IPS-18c (cell line): ENCODE data around the gene OR1N1.
"Not testable (repeated sequence)": the region's sequence is repeated elsewhere in the genome, so short reads cannot be mapped to it uniquely, and the experiment has no call there.

Experiments
- H3K4me3 ChIP-seq: 2 replicates; pipeline ENCODE4 v1.7.0; 2013; ENCODE audit warnings: low read depth, mild to moderate bottlenecking, low read length, moderate library complexity; ENCODE audit not compliant: insufficient read depth
- H3K9me3 ChIP-seq: one replicate; pipeline ENCODE4 v1.6.1; 2013; ENCODE audit warnings: mild to moderate bottlenecking, low read length, moderate library complexity; ENCODE audit not compliant: control insufficient read depth, insufficient read depth

OR1N1 gene

DNA sequence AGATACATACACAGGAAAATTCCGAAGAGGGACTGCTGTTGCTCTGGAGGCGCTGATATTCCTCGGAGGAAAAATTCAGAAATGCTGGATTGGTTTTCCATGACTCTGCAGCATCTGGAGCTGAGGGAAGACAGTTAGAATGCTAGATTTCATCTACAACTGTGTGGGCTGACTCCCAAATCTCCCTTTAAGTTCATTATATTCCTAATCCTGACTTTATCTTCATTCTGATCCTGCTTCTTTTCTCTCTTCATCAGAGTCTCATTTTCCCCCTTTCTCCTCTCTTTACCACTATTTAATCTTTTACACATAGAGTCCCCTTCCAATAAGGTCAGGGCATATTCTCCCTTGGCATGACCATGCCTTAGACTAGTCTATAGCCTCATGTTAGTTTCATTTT lies at the start of gene OR1N1:
OR1N1 (minus strand) TSS at position 101 of the 400 bp plus-strand sequence; CDS start at position 101, 0 bp downstream.
- H3K4me3 ChIP-seq, result peak within 1 kb of the TSS; percentile 20; the same call in 1 of the 2 replicates
- H3K9me3 ChIP-seq, result peaks cover 2% of the 10 kb centered on the region

GRCh38 chr9:122572456-122572855 lies 45.4 kb upstream of the OR1N1 start:
- Histone ChIP-seq H3K4me3 (no peak overlapping the region), H3K9me3 (no peaks in the 10 kb centered on the region)

DNA sequence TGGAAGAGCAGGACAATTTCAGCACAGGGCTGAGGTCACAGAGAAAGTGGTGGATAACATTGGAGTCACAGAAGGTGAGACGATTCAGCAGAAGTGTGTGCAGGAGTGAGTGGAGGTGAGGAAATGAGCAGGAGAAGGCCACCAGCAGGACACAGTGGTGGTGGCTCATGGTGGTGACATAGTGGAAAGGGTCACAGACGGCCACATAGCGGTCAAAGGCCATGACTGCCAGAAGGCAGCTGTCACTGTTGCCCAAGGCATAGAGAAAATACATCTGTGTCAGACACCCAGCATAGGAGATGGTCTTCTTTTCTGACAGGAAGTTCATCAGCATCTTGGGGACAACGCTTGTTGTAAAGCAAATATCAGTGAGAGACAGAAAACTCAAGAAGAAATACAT lies 40.8 kb upstream of the OR1N1 start:
- H3K4me3 ChIP-seq, result no peak overlapping the region
- H3K9me3 ChIP-seq, result no peaks in the 10 kb centered on the region

GRCh38 chr9:122562134-122562760 lies 35.2 kb upstream of the OR1N1 start:
- H3K9me3 ChIP-seq, result no peaks in the 10 kb centered on the region
- H3K4me3 ChIP-seq, result no peak overlapping the region

DNA sequence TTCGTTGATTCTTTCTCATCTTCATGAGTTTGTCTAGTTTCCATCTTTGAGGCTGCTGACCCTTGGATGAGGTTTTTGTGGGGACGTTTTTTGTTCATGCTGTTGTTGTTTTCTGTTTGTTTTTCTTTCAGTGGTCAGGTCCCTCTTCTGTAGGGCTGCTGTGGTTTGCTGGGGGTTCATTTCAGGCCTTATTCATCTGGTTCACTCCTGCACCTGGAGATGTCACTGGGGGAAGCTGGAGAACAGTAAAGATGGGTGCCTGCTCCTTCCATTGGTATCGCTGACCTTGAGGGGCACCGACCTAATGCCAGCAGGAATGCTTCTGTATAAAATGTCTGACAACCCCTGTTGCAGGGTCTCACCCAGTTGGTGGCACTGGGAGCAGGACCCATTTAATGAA lies 34.4 kb upstream of the OR1N1 start:
- Histone ChIP-seq H3K4me3 (no peak overlapping the region), H3K9me3 (no peaks in the 10 kb centered on the region)

DNA sequence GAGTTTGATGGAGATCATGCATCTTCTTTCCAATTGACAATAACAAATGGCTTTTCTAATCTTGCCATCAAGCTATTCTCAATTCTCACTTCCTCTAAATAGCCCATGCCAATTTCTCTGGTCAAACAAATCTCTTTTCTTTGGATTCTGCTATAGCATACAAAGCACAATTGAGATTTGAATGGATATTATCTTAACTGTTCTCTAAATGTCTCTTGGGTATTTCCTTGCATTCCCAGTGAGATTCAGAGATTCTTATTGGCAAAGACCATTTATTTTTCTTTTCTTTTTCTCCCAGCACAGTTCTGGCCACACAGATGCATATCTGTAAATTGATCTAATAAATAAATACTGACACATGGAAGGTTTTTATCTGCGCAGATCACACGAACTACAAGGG lies 25.7 kb upstream of the OR1N1 start, which contains the start of gene OR1N2:
OR1N2 (plus strand) TSS at position 301 of the 400 bp plus-strand sequence. CDS start 100 bp downstream, outside the sequence.
- Histone ChIP-seq H3K4me3 (no peak within 1 kb of the TSS), H3K9me3 (peaks cover 2% of the 10 kb centered on the region)

GRCh38 chr9:122551371-122551770 lies 24.3 kb upstream of the OR1N1 start:
- H3K4me3 ChIP-seq, result no peak overlapping the region
- H3K9me3 ChIP-seq, result peaks cover 2% of the 10 kb centered on the region

DNA sequence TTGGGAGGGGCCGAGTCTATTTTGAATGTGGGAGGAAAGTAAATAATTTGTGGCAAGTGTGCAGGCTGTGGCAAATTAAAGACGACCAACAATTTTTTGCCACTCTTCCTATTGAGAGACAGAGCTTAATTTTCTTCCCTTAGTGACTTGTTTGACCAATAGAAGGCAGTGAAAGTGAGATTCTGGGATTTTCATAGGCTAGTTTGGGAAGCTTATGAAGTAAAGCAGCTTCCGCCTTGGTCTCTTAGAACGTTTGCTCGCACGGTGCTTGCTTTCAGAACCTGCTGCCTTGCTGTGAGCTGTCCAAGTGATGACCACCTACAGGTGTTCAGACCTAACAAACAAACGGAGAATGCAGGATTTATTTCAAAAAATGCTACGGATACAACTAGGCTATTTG lies 19.1 kb upstream of the OR1N1 start:
- Histone ChIP-seq H3K9me3 (peaks cover 2% of the 10 kb centered on the region), H3K4me3 (no peak overlapping the region)

DNA sequence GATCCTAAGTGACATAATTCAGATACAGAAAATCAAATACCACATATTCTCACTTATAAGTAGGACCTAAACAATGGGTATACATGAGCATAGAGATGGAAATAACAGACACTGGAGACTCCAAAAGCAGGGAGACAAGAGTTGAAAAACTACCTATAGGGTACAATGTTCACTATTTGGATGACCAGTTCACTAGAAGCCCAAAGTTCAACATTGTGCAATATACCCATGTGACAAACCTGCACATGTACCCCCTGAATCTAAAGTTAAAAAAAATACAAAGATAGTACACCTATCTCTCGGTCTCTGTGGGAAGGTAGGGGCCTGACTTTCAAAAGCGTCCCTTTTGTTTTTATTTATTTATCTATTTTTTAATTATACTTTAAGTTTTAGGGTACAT lies 11.7 kb upstream of the OR1N1 start:
- Histone ChIP-seq H3K4me3 (no peak overlapping the region), H3K9me3 (no peaks in the 10 kb centered on the region)

GRCh38 chr9:122537066-122537465 lies 10.0 kb upstream of the OR1N1 start:
- H3K4me3 ChIP-seq, H3K9me3 ChIP-seq: not testable (repeated sequence)

- Histone ChIP-seq H3K4me3 (no peak overlapping the region), H3K9me3 (no peaks in the 10 kb centered on the region)
These were observed 9.0 kb upstream of the OR1N1 start for GRCh38 chr9:122536134-122536533.

GRCh38 chr9:122531157-122531556 lies 4.1 kb upstream of the OR1N1 start:
- H3K9me3 ChIP-seq, result not testable (repeated sequence)

DNA sequence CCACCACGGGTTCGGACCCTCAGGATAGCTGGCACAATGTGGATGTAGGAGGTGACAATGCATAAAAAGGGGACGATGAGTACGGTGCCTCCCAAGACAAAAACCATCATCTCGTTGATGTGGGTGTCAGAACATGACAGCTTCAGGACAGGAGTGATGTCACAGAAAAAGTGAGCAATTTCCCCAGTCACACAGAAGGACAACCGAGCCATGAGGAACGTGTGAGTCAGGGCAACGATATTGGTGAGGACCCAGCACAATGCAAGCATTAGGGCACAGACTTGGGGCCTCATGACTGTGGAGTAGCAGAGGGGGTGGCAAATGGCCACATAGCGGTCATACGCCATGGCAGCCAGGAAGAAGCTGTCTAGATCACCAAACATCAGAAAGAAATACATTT lies 491 bp downstream of the OR1N1 start:
- H3K4me3 ChIP-seq, result peak overlapping the region; percentile 20; the same call in 1 of the 2 replicates
- peaks cover 2% of the 10 kb centered on the region for H3K9me3 ChIP-seq

More at GRCh38 chr9:122531157-122531556, 4.1 kb upstream of the OR1N1 start:
- not testable (repeated sequence) for H3K4me3 ChIP-seq

GRCh38 chr9:122519376-122519775 lies 7.7 kb downstream of the OR1N1 start:
- H3K9me3 ChIP-seq, result peaks cover 4% of the 10 kb centered on the region
- no peak overlapping the region for H3K4me3 ChIP-seq

- Histone ChIP-seq H3K4me3 (no peak within 1 kb of the TSS), H3K9me3 (peaks cover 4% of the 10 kb centered on the region)
These were observed 8.3 kb downstream of the OR1N1 start, which contains the start of gene OR1J4 for GRCh38 chr9:122518841-122519240. Gene OR1J4 (plus strand): TSS chr9:122519141. CDS start chr9:122519141, 0 bp downstream.

DNA sequence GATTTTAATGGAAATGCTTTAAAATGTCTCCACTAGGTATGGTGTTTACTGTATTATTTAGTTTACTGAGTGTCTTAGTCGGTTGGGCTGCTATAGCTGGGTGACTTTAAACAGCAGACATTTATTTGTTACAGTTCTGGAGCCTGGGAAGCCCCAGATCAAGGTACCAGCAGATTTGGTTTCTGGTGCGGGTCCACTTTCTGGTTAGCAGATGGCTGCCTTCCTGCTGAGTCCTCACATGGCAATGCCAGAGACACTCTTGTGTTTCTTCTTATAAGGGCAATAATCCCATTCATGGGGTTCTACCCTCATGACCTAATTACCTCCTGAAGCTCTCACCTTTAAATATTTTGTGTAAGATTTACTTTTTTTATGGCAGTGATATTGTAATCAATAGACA lies 8.9 kb downstream of the OR1N1 start:
- H3K9me3 ChIP-seq, result peaks cover 4% of the 10 kb centered on the region

GRCh38 chr9:122510502-122510901 lies 16.6 kb downstream of the OR1N1 start, which contains the start of gene OR1J2:
Gene OR1J2 (plus strand): TSS chr9:122510802. CDS start chr9:122510802, 0 bp downstream.
- peaks cover 2% of the 10 kb centered on the region for H3K9me3 ChIP-seq
- H3K4me3 ChIP-seq, result no peak within 1 kb of the TSS

More for the DNA sequence above, 8.9 kb downstream of the OR1N1 start:
- no peak overlapping the region for H3K4me3 ChIP-seq

- H3K9me3 ChIP-seq, result peaks cover 2% of the 10 kb centered on the region
- no peak overlapping the region for H3K4me3 ChIP-seq
These were observed 20.1 kb downstream of the OR1N1 start for GRCh38 chr9:122506964-122507363.

DNA sequence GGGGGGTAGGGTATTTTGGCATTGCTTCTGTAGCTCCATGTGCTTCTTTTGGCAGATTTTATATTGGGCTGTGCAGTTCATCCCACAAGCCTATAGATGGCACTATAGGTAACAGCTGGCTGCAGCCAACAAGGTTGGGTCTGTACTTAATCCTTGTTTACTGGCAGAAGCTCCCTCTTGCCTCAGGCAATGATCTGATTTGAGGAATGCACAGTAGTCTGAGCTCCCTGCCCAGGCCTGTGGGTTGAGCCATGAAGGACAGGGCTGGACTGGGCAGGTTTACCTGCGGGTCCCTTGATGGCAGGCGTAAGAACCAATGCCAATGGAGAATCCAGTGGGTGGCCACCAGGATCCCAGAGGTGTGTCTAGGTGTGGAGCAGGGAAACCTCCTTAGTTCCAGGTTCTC lies 28.2 kb downstream of the OR1N1 start:
- no peak overlapping the region for H3K4me3 ChIP-seq
- H3K9me3 ChIP-seq, result peaks cover 4% of the 10 kb centered on the region
